Kidney tubule cell (primary cell): Measurements from ENCODE around the gene CCKAR.

ENCODE experiments used
- DNase-seq: peaks from one replicate; pipeline ENCODE4 v3.0.0-alpha.2; 2018; ENCODE audit warnings: low spot score

CCKAR gene

GRCh38 chr4:26490960-26491284, 638 bp upstream of the CCKAR start:
- no peak for DNase-seq

- no peak for DNase-seq
Observed at GRCh38 chr4:26489101-26489985, 941 bp downstream of the CCKAR start.

GRCh38 chr4:26485684-26486083, 4.6 kb downstream of the CCKAR start:
- DNase-seq = no peak

GRCh38 chr4:26484516-26484915, 5.8 kb downstream of the CCKAR start:
- DNase-seq = no peak

GRCh38 chr4:26484032-26484515, 6.2 kb downstream of the CCKAR start:
- no peak for DNase-seq

GRCh38 chr4:26482508-26483462, 7.5 kb downstream of the CCKAR start:
- no peak for DNase-seq

- no peak for DNase-seq
Observed at GRCh38 chr4:26478330-26478729, 12.0 kb downstream of the CCKAR start.

GRCh38 chr4:26476545-26476944, 13.7 kb downstream of the CCKAR start:
- no peak for DNase-seq

- DNase-seq = no peak
Observed at GRCh38 chr4:26475716-26476115, 14.6 kb downstream of the CCKAR start.

GRCh38 chr4:26474551-26474950, 15.7 kb downstream of the CCKAR start:
- no peak for DNase-seq

- DNase-seq = no peak
Observed at GRCh38 chr4:26473893-26474292, 16.4 kb downstream of the CCKAR start.

GRCh38 chr4:26471890-26472289, 18.4 kb downstream of the CCKAR start:
- no peak for DNase-seq

GRCh38 chr4:26468977-26469376, 21.3 kb downstream of the CCKAR start:
- DNase-seq = no peak

GRCh38 chr4:26468283-26468949, 21.9 kb downstream of the CCKAR start:
- no peak for DNase-seq

- DNase-seq = no peak
Observed at GRCh38 chr4:26467724-26468123, 22.6 kb downstream of the CCKAR start.

GRCh38 chr4:26466578-26467270, 23.6 kb downstream of the CCKAR start:
- no peak for DNase-seq

- no peak for DNase-seq
Observed at GRCh38 chr4:26464420-26465095, 25.7 kb downstream of the CCKAR start.

- no peak for DNase-seq
Observed at GRCh38 chr4:26463386-26463785, 26.9 kb downstream of the CCKAR start.

GRCh38 chr4:26462874-26463273, 27.4 kb downstream of the CCKAR start:
- DNase-seq = no peak

GRCh38 chr4:26459756-26460530, 30.3 kb downstream of the CCKAR start:
- no peak for DNase-seq
